HepG2 (cell line): ENCODE measurements around the gene VKORC1. TPM values are rescaled to one million over a fixed set of nuclear protein-coding genes. Genes with fewer than 3 reads are reported as not detected.

Experiments
- GATAD2A ChIP-seq: IDR thresholded peaks from 2 replicates; pipeline ENCODE4 v1.6.1; 2016
- GTF2F1 ChIP-seq: fragments of 150-350 bp; IDR thresholded peaks from 2 replicates; pipeline ENCODE4 v1.6.1; 2014; ENCODE audit warnings: low read length
- NCOA5 ChIP-seq: sonication (generic); formaldehyde crosslinking; IDR thresholded peaks from 2 replicates; pipeline ENCODE4 v1.4.0; 2020; ENCODE audit warnings: missing genetic modification reagents
- POLR2A ChIP-seq, 2 experiments: IDR thresholded peaks; 2 replicates each; pipeline ENCODE4 v1.6.1; 2011; ENCODE audit warnings: low read depth in 2 of 2, low read length in 2 of 2, mild to moderate bottlenecking in 1 of 2, moderate library complexity in 1 of 2; ENCODE audit not compliant: insufficient read depth in 1 of 2
- POLR2G ChIP-seq: fragments of 200-400 bp; formaldehyde crosslinking; IDR thresholded peaks from 2 replicates; pipeline ENCODE4 v1.6.1; 2018; ENCODE audit warnings: mild to moderate bottlenecking, low read depth, low read length, moderate library complexity
- RBFOX2 ChIP-seq: fragments of 200-400 bp; formaldehyde crosslinking; IDR thresholded peaks from 2 replicates; pipeline ENCODE4 v1.6.1; 2017; ENCODE audit warnings: low read depth, mild to moderate bottlenecking, low read length
- RBM22 ChIP-seq: fragments of 200-400 bp; formaldehyde crosslinking; optimal IDR thresholded peaks from 2 replicates; pipeline ENCODE3; 2017; ENCODE audit warnings: mild to moderate bottlenecking, low read length, moderate library complexity
- ZFAT ChIP-seq: sonication (generic); formaldehyde crosslinking; conservative IDR thresholded peaks from 2 replicates; pipeline ENCODE4 v1.8.1; 2023; ENCODE audit warnings: missing genetic modification reagents, inconsistent platforms
- ZMYM3 ChIP-seq: sonication (generic); formaldehyde crosslinking; IDR thresholded peaks from 2 replicates; pipeline ENCODE4 v1.5.1; 2020; ENCODE audit warnings: mild to moderate bottlenecking, missing genetic modification reagents
- ZMYM4 ChIP-seq: sonication (generic); formaldehyde crosslinking; IDR thresholded peaks from 2 replicates; pipeline ENCODE4 v1.8.1; 2023; ENCODE audit warnings: mild to moderate bottlenecking, missing genetic modification reagents
- ZNF224 ChIP-seq: sonication (generic); formaldehyde crosslinking; IDR thresholded peaks from 2 replicates; pipeline ENCODE4 v1.5.0; 2020; ENCODE audit warnings: mild to moderate bottlenecking, missing genetic modification reagents
- ZNF251 ChIP-seq: sonication (generic); formaldehyde crosslinking; IDR thresholded peaks from 2 replicates; pipeline ENCODE4 v1.9.0; 2021; ENCODE audit warnings: mild to moderate bottlenecking, missing genetic modification reagents
- ZNF256 ChIP-seq: sonication (generic); formaldehyde crosslinking; conservative IDR thresholded peaks from 2 replicates; pipeline ENCODE4 v1.4.0; 2020; ENCODE audit warnings: missing genetic modification reagents
- ZNF768 ChIP-seq: sonication (generic); formaldehyde crosslinking; IDR thresholded peaks from 2 replicates; pipeline ENCODE4 v1.4.0; 2020; ENCODE audit warnings: missing genetic modification reagents
- ZNF839 ChIP-seq: sonication (generic); formaldehyde crosslinking; IDR thresholded peaks from 2 replicates; pipeline ENCODE4 v1.4.0; 2020; ENCODE audit warnings: missing genetic modification reagents, mild to moderate bottlenecking, borderline replicate concordance
- polyA plus RNA-seq, 8 experiments: library from polyadenylated mRNA; depleted of rRNA in 3 of 8; stranded (reverse) in 7 of 8; unstranded in 1 of 8; fragments of >200 nt; fragmentation: Illumina TruSeq in 4 of 8; extraction: Trizol in 4 of 8; gene quantifications; 2 replicates each; pipeline versions ENCODE4 v1.2.1 to v1.2.3, GENCODE V29; 2011 to 2016; ENCODE audit warnings: low read depth in 4 of 8, missing spikeins in 1 of 8, mixed read lengths in 1 of 8; ENCODE audit not compliant: insufficient read depth in 1 of 8
- total RNA-seq, 5 experiments: library from RNA; depleted of rRNA; stranded (reverse); fragments of >200 nt; fragmentation: Illumina TruSeq; extraction: Trizol; gene quantifications; 2 replicates each; pipeline ENCODE4 v1.2.3, GENCODE V29; 2016; ENCODE audit warnings: low read depth in 1 of 5
- TF ChIP-seq, protein P1 (sequence below): sonication (generic); formaldehyde crosslinking; IDR thresholded peaks from 2 replicates; pipeline ENCODE4 v1.5.1; 2020; ENCODE audit warnings: missing genetic modification reagents, mild to moderate bottlenecking, borderline replicate concordance
- TF ChIP-seq, protein P2 (sequence below): sonication (generic); formaldehyde crosslinking; IDR thresholded peaks from 2 replicates; pipeline ENCODE4 v1.4.0; 2020; ENCODE audit warnings: missing genetic modification reagents

VKORC1 gene
- total and polyA plus RNA-seq, 2 of the 13 experiments (the other 11 are each of a cell fraction or from before 2014, with no cell fraction given): 141 to 615 TPM

DNA sequence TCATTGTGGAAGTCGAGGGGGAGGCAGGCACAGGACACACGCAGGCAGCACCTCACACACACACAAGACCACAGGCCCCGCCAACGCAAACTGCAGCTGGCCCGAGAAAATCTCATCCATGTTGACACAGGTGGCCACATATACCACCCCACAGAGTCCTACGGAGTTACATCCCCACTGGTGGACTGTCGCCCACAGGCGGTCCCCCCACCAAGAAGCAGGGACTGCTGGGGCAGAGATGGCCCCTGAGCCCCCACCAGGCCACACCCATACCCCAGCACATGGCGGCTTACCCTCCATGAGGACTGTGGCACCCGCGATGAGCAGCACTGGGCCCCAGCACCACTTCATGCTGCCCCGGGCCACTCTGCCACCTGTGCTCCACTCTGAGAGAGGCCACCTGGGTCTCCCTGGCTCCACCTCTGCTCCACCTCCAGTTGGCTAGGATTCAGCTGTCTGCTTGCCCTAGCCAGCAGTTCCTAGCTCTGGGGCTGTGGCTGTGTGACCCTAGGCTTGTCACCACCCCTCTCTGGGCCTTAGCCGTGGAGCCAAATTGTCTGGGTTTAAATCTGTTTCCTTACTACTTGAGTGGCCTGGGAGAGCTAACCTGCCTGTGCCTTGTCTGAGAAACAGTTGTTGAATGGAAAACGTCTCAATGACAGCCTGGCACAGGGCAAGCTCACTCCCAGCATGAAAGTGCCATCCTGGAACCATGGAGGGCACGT, 6.0 kb downstream of the VKORC1 start, which contains the start of gene PRSS53 (continued):
- TF ChIP-seq ZNF839 (CRISPR knock-in tag): no peak
- TF ChIP-seq, protein P1, sequence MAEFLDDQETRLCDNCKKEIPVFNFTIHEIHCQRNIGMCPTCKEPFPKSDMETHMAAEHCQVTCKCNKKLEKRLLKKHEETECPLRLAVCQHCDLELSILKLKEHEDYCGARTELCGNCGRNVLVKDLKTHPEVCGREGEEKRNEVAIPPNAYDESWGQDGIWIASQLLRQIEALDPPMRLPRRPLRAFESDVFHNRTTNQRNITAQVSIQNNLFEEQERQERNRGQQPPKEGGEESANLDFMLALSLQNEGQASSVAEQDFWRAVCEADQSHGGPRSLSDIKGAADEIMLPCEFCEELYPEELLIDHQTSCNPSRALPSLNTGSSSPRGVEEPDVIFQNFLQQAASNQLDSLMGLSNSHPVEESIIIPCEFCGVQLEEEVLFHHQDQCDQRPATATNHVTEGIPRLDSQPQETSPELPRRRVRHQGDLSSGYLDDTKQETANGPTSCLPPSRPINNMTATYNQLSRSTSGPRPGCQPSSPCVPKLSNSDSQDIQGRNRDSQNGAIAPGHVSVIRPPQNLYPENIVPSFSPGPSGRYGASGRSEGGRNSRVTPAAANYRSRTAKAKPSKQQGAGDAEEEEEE (CRISPR knock-in tag): no peak
- TF ChIP-seq POLR2G: peak; percentile 50
- TF ChIP-seq ZNF251 (CRISPR knock-in tag): no peak
- TF ChIP-seq ZMYM4 (CRISPR knock-in tag): no peak
- TF ChIP-seq ZNF768: peak; percentile 97
- TF ChIP-seq GATAD2A (CRISPR knock-in tag): no peak
- TF ChIP-seq ZNF224 (CRISPR knock-in tag): no peak
- no peak for TF ChIP-seq GTF2F1
- peak; percentile 35; the same call in 1 of the 2 replicates for TF ChIP-seq ZMYM3 (CRISPR knock-in tag)
- no peak for TF ChIP-seq ZNF256 (CRISPR knock-in tag)
- peak; percentile 71 for TF ChIP-seq RBFOX2
- TF ChIP-seq ZFAT (CRISPR knock-in tag): no peak
- TF ChIP-seq, protein P2, sequence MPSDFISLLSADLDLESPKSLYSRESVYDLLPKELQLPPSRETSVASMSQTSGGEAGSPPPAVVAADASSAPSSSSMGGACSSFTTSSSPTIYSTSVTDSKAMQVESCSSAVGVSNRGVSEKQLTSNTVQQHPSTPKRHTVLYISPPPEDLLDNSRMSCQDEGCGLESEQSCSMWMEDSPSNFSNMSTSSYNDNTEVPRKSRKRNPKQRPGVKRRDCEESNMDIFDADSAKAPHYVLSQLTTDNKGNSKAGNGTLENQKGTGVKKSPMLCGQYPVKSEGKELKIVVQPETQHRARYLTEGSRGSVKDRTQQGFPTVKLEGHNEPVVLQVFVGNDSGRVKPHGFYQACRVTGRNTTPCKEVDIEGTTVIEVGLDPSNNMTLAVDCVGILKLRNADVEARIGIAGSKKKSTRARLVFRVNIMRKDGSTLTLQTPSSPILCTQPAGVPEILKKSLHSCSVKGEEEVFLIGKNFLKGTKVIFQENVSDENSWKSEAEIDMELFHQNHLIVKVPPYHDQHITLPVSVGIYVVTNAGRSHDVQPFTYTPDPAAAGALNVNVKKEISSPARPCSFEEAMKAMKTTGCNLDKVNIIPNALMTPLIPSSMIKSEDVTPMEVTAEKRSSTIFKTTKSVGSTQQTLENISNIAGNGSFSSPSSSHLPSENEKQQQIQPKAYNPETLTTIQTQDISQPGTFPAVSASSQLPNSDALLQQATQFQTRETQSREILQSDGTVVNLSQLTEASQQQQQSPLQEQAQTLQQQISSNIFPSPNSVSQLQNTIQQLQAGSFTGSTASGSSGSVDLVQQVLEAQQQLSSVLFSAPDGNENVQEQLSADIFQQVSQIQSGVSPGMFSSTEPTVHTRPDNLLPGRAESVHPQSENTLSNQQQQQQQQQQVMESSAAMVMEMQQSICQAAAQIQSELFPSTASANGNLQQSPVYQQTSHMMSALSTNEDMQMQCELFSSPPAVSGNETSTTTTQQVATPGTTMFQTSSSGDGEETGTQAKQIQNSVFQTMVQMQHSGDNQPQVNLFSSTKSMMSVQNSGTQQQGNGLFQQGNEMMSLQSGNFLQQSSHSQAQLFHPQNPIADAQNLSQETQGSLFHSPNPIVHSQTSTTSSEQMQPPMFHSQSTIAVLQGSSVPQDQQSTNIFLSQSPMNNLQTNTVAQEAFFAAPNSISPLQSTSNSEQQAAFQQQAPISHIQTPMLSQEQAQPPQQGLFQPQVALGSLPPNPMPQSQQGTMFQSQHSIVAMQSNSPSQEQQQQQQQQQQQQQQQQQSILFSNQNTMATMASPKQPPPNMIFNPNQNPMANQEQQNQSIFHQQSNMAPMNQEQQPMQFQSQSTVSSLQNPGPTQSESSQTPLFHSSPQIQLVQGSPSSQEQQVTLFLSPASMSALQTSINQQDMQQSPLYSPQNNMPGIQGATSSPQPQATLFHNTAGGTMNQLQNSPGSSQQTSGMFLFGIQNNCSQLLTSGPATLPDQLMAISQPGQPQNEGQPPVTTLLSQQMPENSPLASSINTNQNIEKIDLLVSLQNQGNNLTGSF: no peak
- TF ChIP-seq POLR2A (IDR thresholded peaks at IDR 0.05; ENCODE audit: insufficient read depth in 1 of 2, low read depth in 2 of 2, low read length in 2 of 2): peak in 1 of 2 experiments; percentile 39; a peak in 1 of 4 replicates
- TF ChIP-seq NCOA5: no peak
- peak; percentile 79 for TF ChIP-seq RBM22
